ENCODE measurements around the gene MS4A18. TPM values are rescaled to one million over a fixed set of nuclear protein-coding genes. Genes with fewer than 3 reads are reported as not detected.

Gene MS4A18
- total RNA-seq, 1 donor from 2014 or later, result not detected

- H3K27ac ChIP-seq (ENCODE audit: low read depth, low read length), result no peak overlapping the region
- H3K27me3 ChIP-seq (ENCODE audit: control insufficient read depth in 3 of 3, insufficient read depth in 3 of 3, low read length in 3 of 3), result peaks cover 2 to 21% (median 13%) of the 10 kb centered on the region in 3 donors
- H3K36me3 ChIP-seq (ENCODE audit: control insufficient read depth in 3 of 3, insufficient read depth in 3 of 3, low read length in 3 of 3), result no peaks in the 10 kb centered on the region
- no peaks in the 10 kb centered on the region for H3K9me3 ChIP-seq (ENCODE audit: control insufficient read depth in 3 of 3, low read length in 3 of 3)
- no peak overlapping the region for H3K4me3 ChIP-seq (ENCODE audit: low read length in 3 of 3)
- peaks cover 8 to 11% (median 10%) of the 10 kb centered on the region in 3 donors for H3K4me1 ChIP-seq (ENCODE audit: control insufficient read depth in 3 of 3, insufficient read depth in 3 of 3, low read length in 3 of 3)
- no peak overlapping the region for H3K9ac ChIP-seq (ENCODE audit: low read depth in 1 of 3, low read length in 3 of 3)
Observed at GRCh38 chr11:60771879-60772525, 47.5 kb downstream of the MS4A18 start.

GRCh38 chr11:60772666-60773065 is 48.1 kb downstream of the MS4A18 start:
- peaks cover 8 to 12% (median 11%) of the 10 kb centered on the region in 3 donors for H3K4me1 ChIP-seq (ENCODE audit: control insufficient read depth in 3 of 3, insufficient read depth in 3 of 3, low read length in 3 of 3)
- peaks cover 0 to 14% (median 12%) of the 10 kb centered on the region in 3 donors for H3K27me3 ChIP-seq (ENCODE audit: control insufficient read depth in 3 of 3, insufficient read depth in 3 of 3, low read length in 3 of 3)
- no peak overlapping the region for H3K9ac ChIP-seq (ENCODE audit: low read depth in 1 of 3, low read length in 3 of 3)
- no peak overlapping the region for H3K27ac ChIP-seq (ENCODE audit: low read depth, low read length)
- H3K36me3 ChIP-seq (ENCODE audit: control insufficient read depth in 3 of 3, insufficient read depth in 3 of 3, low read length in 3 of 3), result no peaks in the 10 kb centered on the region
- H3K4me3 ChIP-seq (ENCODE audit: low read length in 3 of 3), result no peak overlapping the region
- H3K9me3 ChIP-seq (ENCODE audit: control insufficient read depth in 3 of 3, low read length in 3 of 3), result no peaks in the 10 kb centered on the region

- Histone ChIP-seq H3K4me1 (ENCODE audit: control insufficient read depth in 3 of 3, insufficient read depth in 3 of 3, low read length in 3 of 3) (peaks cover 8 to 12% (median 11%) of the 10 kb centered on the region in 3 donors), H3K36me3 (ENCODE audit: control insufficient read depth in 3 of 3, insufficient read depth in 3 of 3, low read length in 3 of 3) (no peaks in the 10 kb centered on the region), H3K27ac (ENCODE audit: low read depth, low read length) (no peak overlapping the region), H3K27me3 (ENCODE audit: control insufficient read depth in 3 of 3, insufficient read depth in 3 of 3, low read length in 3 of 3) (peaks cover 0 to 12% (median 10%) of the 10 kb centered on the region in 3 donors), H3K9ac (ENCODE audit: low read depth in 1 of 3, low read length in 3 of 3) (no peak overlapping the region), H3K4me3 (ENCODE audit: low read length in 3 of 3) (no peak overlapping the region), H3K9me3 (ENCODE audit: control insufficient read depth in 3 of 3, low read length in 3 of 3) (no peaks in the 10 kb centered on the region)
Observed at GRCh38 chr11:60774726-60775125, 50.2 kb downstream of the MS4A18 start.

- Histone ChIP-seq H3K9me3 (ENCODE audit: control insufficient read depth in 3 of 3, low read length in 3 of 3) (no peaks in the 10 kb centered on the region), H3K36me3 (ENCODE audit: control insufficient read depth in 3 of 3, insufficient read depth in 3 of 3, low read length in 3 of 3) (no peaks in the 10 kb centered on the region), H3K27me3 (ENCODE audit: control insufficient read depth in 3 of 3, insufficient read depth in 3 of 3, low read length in 3 of 3) (peaks cover 0 to 12% (median 8%) of the 10 kb centered on the region in 3 donors), H3K4me3 (ENCODE audit: low read length in 3 of 3) (no peak overlapping the region), H3K9ac (ENCODE audit: low read depth in 1 of 3, low read length in 3 of 3) (no peak overlapping the region), H3K4me1 (ENCODE audit: control insufficient read depth in 3 of 3, insufficient read depth in 3 of 3, low read length in 3 of 3) (peaks cover 8 to 12% (median 11%) of the 10 kb centered on the region in 3 donors), H3K27ac (ENCODE audit: low read depth, low read length) (peak overlapping the region; percentile 13)
Observed at GRCh38 chr11:60775420-60775961, 51.0 kb downstream of the MS4A18 start.

GRCh38 chr11:60776167-60776566 is 51.6 kb downstream of the MS4A18 start:
- H3K9me3 ChIP-seq (ENCODE audit: control insufficient read depth in 3 of 3, low read length in 3 of 3), result no peaks in the 10 kb centered on the region
- H3K4me1 ChIP-seq (ENCODE audit: control insufficient read depth in 3 of 3, insufficient read depth in 3 of 3, low read length in 3 of 3), result peaks cover 8 to 12% (median 11%) of the 10 kb centered on the region in 3 donors
- no peaks in the 10 kb centered on the region for H3K36me3 ChIP-seq (ENCODE audit: control insufficient read depth in 3 of 3, insufficient read depth in 3 of 3, low read length in 3 of 3)
- H3K27ac ChIP-seq (ENCODE audit: low read depth, low read length), result peak overlapping the region; percentile 13
- H3K27me3 ChIP-seq (ENCODE audit: control insufficient read depth in 3 of 3, insufficient read depth in 3 of 3, low read length in 3 of 3), result peaks cover 0 to 12% (median 8%) of the 10 kb centered on the region in 3 donors
- no peak overlapping the region for H3K4me3 ChIP-seq (ENCODE audit: low read length in 3 of 3)
- no peak overlapping the region for H3K9ac ChIP-seq (ENCODE audit: low read depth in 1 of 3, low read length in 3 of 3)

- H3K27ac ChIP-seq (ENCODE audit: low read depth, low read length), result no peak overlapping the region
- no peak overlapping the region for H3K9ac ChIP-seq (ENCODE audit: low read depth in 1 of 3, low read length in 3 of 3)
- H3K4me3 ChIP-seq (ENCODE audit: low read length in 3 of 3), result no peak overlapping the region
Observed at GRCh38 chr11:60777106-60777505, 52.6 kb downstream of the MS4A18 start.

GRCh38 chr11:60777572-60777971 is 53.1 kb downstream of the MS4A18 start:
- no peaks in the 10 kb centered on the region for H3K36me3 ChIP-seq (ENCODE audit: control insufficient read depth in 3 of 3, insufficient read depth in 3 of 3, low read length in 3 of 3)
- H3K4me1 ChIP-seq (ENCODE audit: control insufficient read depth in 3 of 3, insufficient read depth in 3 of 3, low read length in 3 of 3), result peaks cover 8 to 12% (median 11%) of the 10 kb centered on the region in 3 donors
- no peak overlapping the region for H3K4me3 ChIP-seq (ENCODE audit: low read length in 3 of 3)
- peaks cover 0 to 5% (median 4%) of the 10 kb centered on the region in 3 donors for H3K27me3 ChIP-seq (ENCODE audit: control insufficient read depth in 3 of 3, insufficient read depth in 3 of 3, low read length in 3 of 3)
- H3K27ac ChIP-seq (ENCODE audit: low read depth, low read length), result no peak overlapping the region
- no peaks in the 10 kb centered on the region for H3K9me3 ChIP-seq (ENCODE audit: control insufficient read depth in 3 of 3, low read length in 3 of 3)
- H3K9ac ChIP-seq (ENCODE audit: low read depth in 1 of 3, low read length in 3 of 3), result no peak overlapping the region

More at GRCh38 chr11:60777106-60777505, 52.6 kb downstream of the MS4A18 start:
- Histone ChIP-seq H3K27me3 (ENCODE audit: control insufficient read depth in 3 of 3, insufficient read depth in 3 of 3, low read length in 3 of 3) (peaks cover 0 to 6% (median 4%) of the 10 kb centered on the region in 3 donors), H3K9me3 (ENCODE audit: control insufficient read depth in 3 of 3, low read length in 3 of 3) (no peaks in the 10 kb centered on the region), H3K36me3 (ENCODE audit: control insufficient read depth in 3 of 3, insufficient read depth in 3 of 3, low read length in 3 of 3) (no peaks in the 10 kb centered on the region), H3K4me1 (ENCODE audit: control insufficient read depth in 3 of 3, insufficient read depth in 3 of 3, low read length in 3 of 3) (peaks cover 8 to 12% (median 11%) of the 10 kb centered on the region in 3 donors)

GRCh38 chr11:60780065-60780464 is 55.5 kb downstream of the MS4A18 start:
- no peak overlapping the region for H3K4me3 ChIP-seq (ENCODE audit: low read length in 3 of 3)
- H3K9ac ChIP-seq (ENCODE audit: low read depth in 1 of 3, low read length in 3 of 3), result no peak overlapping the region
- peaks cover 8 to 12% (median 11%) of the 10 kb centered on the region in 3 donors for H3K4me1 ChIP-seq (ENCODE audit: control insufficient read depth in 3 of 3, insufficient read depth in 3 of 3, low read length in 3 of 3)
- no peaks in the 10 kb centered on the region for H3K27me3 ChIP-seq (ENCODE audit: control insufficient read depth in 3 of 3, insufficient read depth in 3 of 3, low read length in 3 of 3)
- H3K27ac ChIP-seq (ENCODE audit: low read depth, low read length), result no peak overlapping the region
- H3K9me3 ChIP-seq (ENCODE audit: control insufficient read depth in 3 of 3, low read length in 3 of 3), result no peaks in the 10 kb centered on the region
- no peaks in the 10 kb centered on the region for H3K36me3 ChIP-seq (ENCODE audit: control insufficient read depth in 3 of 3, insufficient read depth in 3 of 3, low read length in 3 of 3)

GRCh38 chr11:60780774-60781173 is 56.3 kb downstream of the MS4A18 start:
- H3K9me3 ChIP-seq (ENCODE audit: control insufficient read depth in 3 of 3, low read length in 3 of 3), result no peaks in the 10 kb centered on the region
- H3K27me3 ChIP-seq (ENCODE audit: control insufficient read depth in 3 of 3, insufficient read depth in 3 of 3, low read length in 3 of 3), result no peaks in the 10 kb centered on the region
- H3K9ac ChIP-seq (ENCODE audit: low read depth in 1 of 3, low read length in 3 of 3), result no peak overlapping the region
- no peak overlapping the region for H3K4me3 ChIP-seq (ENCODE audit: low read length in 3 of 3)
- H3K4me1 ChIP-seq (ENCODE audit: control insufficient read depth in 3 of 3, insufficient read depth in 3 of 3, low read length in 3 of 3), result peaks cover 3 to 10% (median 5%) of the 10 kb centered on the region in 3 donors
- no peak overlapping the region for H3K27ac ChIP-seq (ENCODE audit: low read depth, low read length)
- no peaks in the 10 kb centered on the region for H3K36me3 ChIP-seq (ENCODE audit: control insufficient read depth in 3 of 3, insufficient read depth in 3 of 3, low read length in 3 of 3)

GRCh38 chr11:60781286-60781980 is 56.9 kb downstream of the MS4A18 start:
- Histone ChIP-seq H3K4me3 (ENCODE audit: low read length in 3 of 3) (no peak overlapping the region), H3K4me1 (ENCODE audit: control insufficient read depth in 3 of 3, insufficient read depth in 3 of 3, low read length in 3 of 3) (peaks cover 1 to 11% (median 5%) of the 10 kb centered on the region in 3 donors), H3K27ac (ENCODE audit: low read depth, low read length) (no peak overlapping the region), H3K9me3 (ENCODE audit: control insufficient read depth in 3 of 3, low read length in 3 of 3) (no peaks in the 10 kb centered on the region), H3K36me3 (ENCODE audit: control insufficient read depth in 3 of 3, insufficient read depth in 3 of 3, low read length in 3 of 3) (no peaks in the 10 kb centered on the region), H3K9ac (ENCODE audit: low read depth in 1 of 3, low read length in 3 of 3) (no peak overlapping the region), H3K27me3 (ENCODE audit: control insufficient read depth in 3 of 3, insufficient read depth in 3 of 3, low read length in 3 of 3) (no peaks in the 10 kb centered on the region)
